ENCODE results near the gene SDF2.
"Not testable (repeated sequence)": the region's sequence is repeated elsewhere in the genome, so short reads cannot be mapped to it uniquely, and the experiment has no call there.

The SDF2 gene

DNA sequence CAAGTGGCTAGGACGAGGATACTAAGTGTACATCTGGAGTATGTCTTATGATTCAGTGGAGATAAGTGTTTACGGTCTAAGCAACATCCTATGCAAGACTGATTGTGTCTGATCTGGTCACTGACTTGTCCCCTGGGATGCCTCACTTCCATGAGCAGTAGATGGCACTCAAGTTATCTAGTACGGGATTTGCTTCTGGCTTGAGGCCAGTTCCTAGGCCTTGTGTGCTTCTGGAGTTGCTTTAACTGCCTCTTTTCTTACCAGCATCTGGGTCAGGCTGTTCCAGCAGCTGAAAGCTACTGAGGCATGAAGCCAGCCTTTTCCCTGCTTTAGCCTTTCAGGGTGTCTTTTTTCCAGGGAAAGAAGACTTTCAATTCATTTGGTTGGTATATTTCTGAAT lies 23.3 kb upstream of the SDF2 start:
- DNase-seq (ENCODE audit: low read depth, low spot score) = no peak

- no peak for DNase-seq (ENCODE audit: low read depth, low spot score)
Measured at GRCh38 chr17:28682655-28683054, 20.9 kb upstream of the SDF2 start.

- peak; percentile 8 for DNase-seq (ENCODE audit: low read depth, low spot score)
Measured at GRCh38 chr17:28675980-28676379, 14.3 kb upstream of the SDF2 start.

DNA sequence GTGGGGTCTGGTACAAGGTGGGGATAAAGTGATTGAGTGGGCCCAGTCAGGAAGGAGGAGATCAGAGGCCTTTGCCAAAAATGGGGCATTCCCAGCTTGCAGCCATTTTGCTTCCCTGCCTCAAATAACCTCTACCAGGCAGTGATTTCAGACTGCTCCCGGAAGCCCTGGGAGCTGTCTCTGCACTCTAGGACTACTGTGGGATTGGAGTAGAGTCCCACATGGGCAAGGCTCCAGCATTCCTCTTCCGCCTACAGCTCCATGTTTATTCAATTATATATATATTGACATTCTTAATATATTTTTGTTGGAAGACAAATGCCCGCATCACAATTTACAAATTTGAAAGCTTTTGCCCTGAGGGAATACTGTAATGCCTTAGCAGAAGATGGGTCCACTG lies 13.8 kb upstream of the SDF2 start:
- DNase-seq (ENCODE audit: low read depth, low spot score) = no peak

DNA sequence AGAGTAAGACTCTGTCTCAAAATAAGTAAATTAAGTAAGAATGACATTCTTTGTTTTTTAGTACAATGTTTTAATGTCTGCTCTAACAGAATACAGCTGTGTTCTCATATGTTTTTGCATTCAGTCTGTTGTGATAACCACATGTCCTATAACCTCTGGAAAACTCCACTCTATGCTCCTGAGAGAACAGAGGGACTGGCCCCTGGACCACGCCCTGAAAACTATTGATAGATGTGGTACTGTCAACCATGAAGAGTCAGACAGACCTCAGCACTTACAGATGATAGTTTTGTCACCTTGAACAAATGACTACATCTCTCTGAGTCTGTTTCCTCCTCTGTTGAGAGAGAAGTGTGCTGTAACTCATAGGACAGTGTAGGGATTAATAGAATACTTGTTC lies 8.2 kb upstream of the SDF2 start:
- DNase-seq (ENCODE audit: low read depth, low spot score) = no peak

GRCh38 chr17:28667870-28668269 lies 6.2 kb upstream of the SDF2 start:
- no peak for DNase-seq (ENCODE audit: low read depth, low spot score)

DNA sequence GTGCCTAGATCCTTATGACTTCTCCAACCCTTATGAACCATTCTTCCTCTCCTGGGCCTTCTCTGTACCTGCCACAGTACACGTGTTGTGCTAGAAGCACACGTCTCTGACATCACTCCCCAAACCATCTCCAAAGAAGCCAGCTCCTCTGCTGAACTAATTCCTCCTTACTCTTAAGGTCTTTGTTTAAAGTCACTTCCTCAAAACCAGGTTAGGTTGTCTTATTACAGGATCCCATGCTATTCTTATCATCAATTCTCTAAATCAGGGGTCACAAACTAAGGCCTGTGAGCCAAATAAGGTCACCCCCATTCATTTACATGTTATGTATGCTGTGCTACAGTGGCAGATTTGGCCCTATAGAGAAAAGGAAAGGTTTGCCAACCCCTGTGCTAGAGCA lies 4.3 kb upstream of the SDF2 start:
- DNase-seq (ENCODE audit: low read depth, low spot score) = no peak

DNA sequence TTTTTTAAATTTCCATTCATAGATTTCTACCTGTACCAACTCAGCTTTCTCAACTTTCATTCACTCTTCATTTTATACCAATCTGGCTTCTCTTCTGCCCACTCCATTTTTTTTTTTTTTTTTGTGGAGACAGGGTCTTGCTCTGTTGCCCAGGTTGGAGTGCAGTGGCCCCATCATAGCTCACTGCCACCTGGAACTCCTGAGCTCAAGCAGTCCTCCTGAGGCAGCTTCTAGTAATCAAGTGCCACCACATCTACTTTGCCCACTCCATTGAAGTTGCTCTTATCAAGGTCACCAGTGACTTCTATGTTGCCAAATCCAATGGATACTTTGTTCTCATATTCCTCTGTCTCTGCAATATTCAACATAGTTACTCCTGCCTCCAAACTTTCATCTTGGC lies 2.0 kb upstream of the SDF2 start:
- DNase-seq (ENCODE audit: low read depth, low spot score) = no peak

DNA sequence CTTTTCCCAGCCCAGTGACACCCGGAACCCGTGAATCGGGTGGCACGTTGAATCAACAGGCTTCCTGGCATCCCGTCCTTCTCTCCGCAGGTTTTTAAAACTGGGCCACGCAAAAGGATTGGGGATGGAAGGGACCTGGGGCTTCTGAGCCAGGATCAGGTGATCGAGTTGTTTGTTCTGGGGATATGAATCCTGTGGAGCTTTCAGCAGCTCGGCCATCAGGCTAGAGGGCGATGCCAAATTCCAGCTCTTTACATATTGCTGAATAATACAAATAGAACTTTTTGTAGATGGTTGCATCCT lies 772 bp upstream of the SDF2 start:
- no peak for DNase-seq (ENCODE audit: low read depth, low spot score)

- not testable (repeated sequence) for DNase-seq (ENCODE audit: low read depth, low spot score)
Measured at GRCh38 chr17:28659497-28659881, 2.2 kb downstream of the SDF2 start.

- DNase-seq (ENCODE audit: low read depth, low spot score) = peak; percentile 17
Measured at GRCh38 chr17:28658766-28659496, 2.8 kb downstream of the SDF2 start.

DNA sequence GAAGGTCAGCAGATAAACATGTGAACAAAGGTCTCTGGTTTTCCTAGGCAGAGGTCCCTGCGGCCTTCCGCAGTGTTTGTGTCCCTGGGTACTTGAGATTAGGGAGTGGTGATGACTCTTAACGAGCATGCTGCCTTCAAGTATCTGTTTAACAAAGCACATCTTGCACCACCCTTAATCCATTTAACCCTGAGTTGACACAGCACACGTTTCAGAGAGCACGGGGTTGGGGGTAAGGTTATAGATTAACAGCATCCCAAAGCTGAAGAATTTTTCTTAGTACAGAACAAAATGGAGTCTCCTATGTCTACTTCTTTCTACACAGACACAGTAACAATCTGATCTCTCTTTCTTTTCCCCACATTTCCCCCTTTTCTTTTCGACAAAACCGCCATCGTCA lies 3.4 kb downstream of the SDF2 start:
- not testable (repeated sequence) for DNase-seq (ENCODE audit: low read depth, low spot score)

- no peak for DNase-seq (ENCODE audit: low read depth, low spot score)
Measured at GRCh38 chr17:28657756-28658155, 4.0 kb downstream of the SDF2 start.

- DNase-seq (ENCODE audit: low read depth, low spot score) = no peak
Measured at GRCh38 chr17:28655160-28655559, 6.5 kb downstream of the SDF2 start.

GRCh38 chr17:28648698-28649097 lies 13.0 kb downstream of the SDF2 start:
- no peak for DNase-seq (ENCODE audit: low read depth, low spot score)

GRCh38 chr17:28646039-28646754 lies 15.5 kb downstream of the SDF2 start:
- DNase-seq (ENCODE audit: low read depth, low spot score) = no peak

- DNase-seq (ENCODE audit: low read depth, low spot score) = no peak
Measured at GRCh38 chr17:28645576-28645939, 16.1 kb downstream of the SDF2 start.

- peak; percentile 93 for DNase-seq (ENCODE audit: low read depth, low spot score)
Measured at GRCh38 chr17:28644787-28645575, 16.7 kb downstream of the SDF2 start, which contains the start of gene BLTP2. BLTP2 (minus strand) TSS chr17:28645158; CDS start chr17:28645056, 102 bp downstream.

- peak; percentile 48 for DNase-seq (ENCODE audit: low read depth, low spot score)
Measured at GRCh38 chr17:28643983-28644786, 17.5 kb downstream of the SDF2 start.

- no peak for DNase-seq (ENCODE audit: low read depth, low spot score)
Measured at GRCh38 chr17:28641579-28641978, 20.1 kb downstream of the SDF2 start.

DNA sequence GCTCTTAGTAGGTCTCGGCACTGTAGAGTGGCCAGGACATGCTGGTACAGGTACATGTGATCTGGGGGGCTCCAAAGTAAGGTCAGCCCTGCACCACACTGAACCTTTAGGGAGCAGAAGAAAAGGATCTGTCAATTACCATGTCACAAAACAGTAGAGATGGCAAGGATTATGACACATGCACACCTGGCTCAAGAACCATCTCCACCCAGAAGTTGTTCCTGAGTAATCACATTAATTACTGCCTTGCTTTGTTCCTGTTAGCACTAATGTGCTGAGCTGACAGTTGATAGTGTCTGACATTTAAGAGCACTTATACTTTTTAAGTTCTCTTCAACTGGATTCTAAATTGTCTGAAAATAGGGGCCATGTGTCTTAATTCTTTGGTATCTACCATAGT lies 26.2 kb downstream of the SDF2 start:
- DNase-seq (ENCODE audit: low read depth, low spot score) = no peak
